RWPE2 (cell line): ENCODE data around the gene CALD1.

Experiments
- ATAC-seq: fragments of 200-7000 bp; cut with Tn5 transposase; 3 replicates; pipeline ENCODE4 v1.9.1; 2021; ENCODE audit warnings: low read depth
- DNase-seq: peaks from one replicate; pipeline ENCODE4 v3.0.0-alpha.2; 2020; ENCODE audit warnings: low spot score
- H3K27ac ChIP-seq: fragments of 450-650 bp; 2 replicates; pipeline ENCODE4 v1.5.1; 2017; ENCODE audit warnings: mild to moderate bottlenecking; ENCODE audit not compliant: poor library complexity, severe bottlenecking
- H3K27me3 ChIP-seq: fragments of 250-450 bp; sonication (Bioruptor Pico); 2 replicates; pipeline ENCODE4 v1.5.1; 2021; ENCODE audit warnings: mild to moderate bottlenecking, moderate library complexity; ENCODE audit not compliant: insufficient read depth, poor library complexity, severe bottlenecking
- H3K36me3 ChIP-seq: fragments of 250-450 bp; sonication (Bioruptor Pico); 2 replicates; pipeline ENCODE4 v1.5.1; 2020; ENCODE audit warnings: low read depth, mild to moderate bottlenecking, moderate library complexity
- H3K4me1 ChIP-seq: fragments of 250-450 bp; sonication (Bioruptor Pico); 2 replicates; pipeline ENCODE4 v1.5.1; 2021; ENCODE audit warnings: mild to moderate bottlenecking, moderate library complexity; ENCODE audit not compliant: insufficient read depth, poor library complexity, severe bottlenecking
- H3K4me3 ChIP-seq: fragments of 250-450 bp; sonication (Bioruptor Pico); 2 replicates; pipeline ENCODE4 v1.5.1; 2021; ENCODE audit warnings: mild to moderate bottlenecking, moderate library complexity; ENCODE audit not compliant: severe bottlenecking
- H3K9me3 ChIP-seq: fragments of 250-450 bp; sonication (Bioruptor Pico); 2 replicates; pipeline ENCODE4 v1.5.1; 2021; ENCODE audit warnings: mild to moderate bottlenecking, moderate library complexity; ENCODE audit not compliant: severe bottlenecking
- CTCF ChIP-seq: fragments of 450-650 bp; IDR thresholded peaks from one replicate; pipeline ENCODE4 v1.5.1; 2017; ENCODE audit warnings: mild to moderate bottlenecking, moderate library complexity; ENCODE audit not compliant: poor library complexity, severe bottlenecking

The CALD1 gene

DNA sequence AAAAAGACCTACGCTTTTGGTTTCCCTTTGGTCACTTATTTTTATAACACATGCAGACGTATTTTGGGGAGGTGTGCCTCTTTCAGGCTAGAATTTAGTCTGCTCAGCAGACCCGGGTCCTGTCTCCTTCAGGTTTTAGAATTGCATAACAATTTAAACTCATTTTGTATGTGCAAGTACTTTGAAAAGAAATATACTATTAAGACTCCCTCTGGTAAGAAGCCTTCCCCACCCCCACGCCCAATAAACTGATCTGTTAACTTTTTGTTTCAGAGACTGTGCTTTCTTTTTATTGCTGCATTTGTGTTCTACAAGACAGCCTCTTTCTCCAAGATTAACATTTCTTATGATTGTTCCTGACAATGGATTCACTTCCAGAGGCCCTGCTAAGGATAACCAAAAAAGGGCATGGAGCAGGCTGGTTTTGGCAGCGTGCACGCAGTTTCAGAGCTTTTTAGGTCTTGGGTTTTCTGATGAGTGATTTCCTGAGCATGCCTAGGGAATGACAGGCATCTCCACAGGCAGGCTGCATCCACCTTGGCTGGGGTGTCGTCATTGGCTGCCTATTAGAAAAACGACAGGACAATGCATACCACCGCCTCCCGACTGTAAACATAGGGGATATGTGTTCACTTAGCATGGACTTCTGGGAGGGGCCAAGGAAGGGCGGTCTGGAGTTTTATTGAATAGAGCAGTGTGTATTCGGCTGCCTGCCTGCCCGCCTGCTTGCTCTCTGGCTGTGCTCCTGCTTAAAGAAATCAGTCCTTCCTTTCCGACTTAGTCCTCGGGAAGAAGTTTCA lies at the start of gene CALD1:
TSS of gene CALD1 (plus strand) at position 694 of the 800 bp plus-strand sequence. CDS start 88,100 bp downstream, outside the sequence.
- TF ChIP-seq CTCF: no peak
- H3K4me3 ChIP-seq: peak within 1 kb of the TSS; percentile 60
- H3K36me3 ChIP-seq: peaks cover 26% of the 10 kb centered on the region
- H3K4me1 ChIP-seq: peaks cover 22% of the 10 kb centered on the region
- H3K27ac ChIP-seq: peak within 1 kb of the TSS; percentile 90
- ATAC-seq (peak; percentile 87), DNase-seq (peak; percentile 97)
- H3K9me3 ChIP-seq: no peaks in the 10 kb centered on the region
- H3K27me3 ChIP-seq: no peaks in the 10 kb centered on the region

GRCh38 chr7:134729895-134730294 lies 49.5 kb upstream of the CALD1 start:
- no peak for TF ChIP-seq CTCF
- H3K36me3 ChIP-seq: no peaks in the 10 kb centered on the region
- ATAC-seq: no peak
- no peaks in the 10 kb centered on the region for H3K4me1 ChIP-seq
- H3K9me3 ChIP-seq: no peaks in the 10 kb centered on the region
- H3K27ac ChIP-seq: no peak overlapping the region
- DNase-seq: no peak
- H3K27me3 ChIP-seq: no peaks in the 10 kb centered on the region
- H3K4me3 ChIP-seq: no peak overlapping the region

DNA sequence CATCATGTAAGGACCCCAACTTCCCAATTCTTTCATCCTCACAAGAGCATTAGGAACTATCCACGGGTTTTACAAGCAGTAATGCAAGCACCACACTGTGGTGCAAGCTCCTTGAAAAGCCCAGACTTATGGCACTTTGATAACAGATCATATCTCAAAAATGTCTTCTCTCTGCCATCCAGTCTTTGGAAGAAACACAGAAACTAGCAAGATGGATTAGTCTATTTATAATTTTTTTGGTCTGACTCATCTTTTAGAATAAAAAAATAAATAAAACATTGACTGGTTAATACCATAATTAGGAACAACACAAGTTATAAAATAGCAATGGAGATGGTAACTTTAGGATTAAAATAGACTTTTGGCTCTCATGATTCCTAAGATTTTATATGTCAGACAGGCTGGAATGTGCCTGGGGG lies 49.0 kb upstream of the CALD1 start:
- ATAC-seq (no peak), DNase-seq (no peak)
- Histone ChIP-seq H3K27ac (no peak overlapping the region), H3K27me3 (no peaks in the 10 kb centered on the region), H3K4me3 (no peak overlapping the region), H3K4me1 (no peaks in the 10 kb centered on the region), H3K36me3 (no peaks in the 10 kb centered on the region), H3K9me3 (no peaks in the 10 kb centered on the region)
- TF ChIP-seq CTCF: no peak

GRCh38 chr7:134731616-134732015 lies 47.8 kb upstream of the CALD1 start:
- no peak for TF ChIP-seq CTCF
- no peak overlapping the region for H3K27ac ChIP-seq
- no peaks in the 10 kb centered on the region for H3K36me3 ChIP-seq
- no peaks in the 10 kb centered on the region for H3K4me1 ChIP-seq
- no peaks in the 10 kb centered on the region for H3K9me3 ChIP-seq
- H3K27me3 ChIP-seq: no peaks in the 10 kb centered on the region
- DNase-seq (no peak), ATAC-seq (no peak)
- H3K4me3 ChIP-seq: no peak overlapping the region

DNA sequence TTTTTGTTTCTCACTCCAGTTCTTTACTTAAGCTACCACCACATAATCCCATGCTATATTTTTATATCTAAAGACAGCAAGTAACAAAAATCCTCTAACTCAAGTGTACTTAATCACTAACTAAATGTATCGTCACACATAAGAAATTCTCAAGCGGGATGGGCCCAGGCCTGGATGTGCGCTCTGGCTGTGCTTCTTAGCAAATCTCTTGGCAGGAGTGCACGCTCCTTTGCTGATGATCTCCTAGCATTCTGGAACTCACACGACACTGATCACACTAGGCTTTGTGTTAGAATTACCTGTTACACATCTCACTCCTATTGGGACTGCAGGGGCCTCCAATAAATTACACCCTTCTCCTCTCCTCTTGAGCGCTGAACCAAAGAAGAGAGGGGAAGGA lies 46.7 kb upstream of the CALD1 start:
- Histone ChIP-seq H3K36me3 (no peaks in the 10 kb centered on the region), H3K27me3 (no peaks in the 10 kb centered on the region), H3K27ac (no peak overlapping the region), H3K4me3 (no peak overlapping the region), H3K9me3 (no peaks in the 10 kb centered on the region), H3K4me1 (no peaks in the 10 kb centered on the region)
- DNase-seq (no peak), ATAC-seq (no peak)
- TF ChIP-seq CTCF: no peak
